ENCODE data around the gene HMGN5.

Gene HMGN5

GRCh38 chrX:81120258-81120935, 81.3 kb downstream of the HMGN5 start:
- DNase-seq: peak in 2 of 3 experiments; percentile 22 to 54

DNA sequence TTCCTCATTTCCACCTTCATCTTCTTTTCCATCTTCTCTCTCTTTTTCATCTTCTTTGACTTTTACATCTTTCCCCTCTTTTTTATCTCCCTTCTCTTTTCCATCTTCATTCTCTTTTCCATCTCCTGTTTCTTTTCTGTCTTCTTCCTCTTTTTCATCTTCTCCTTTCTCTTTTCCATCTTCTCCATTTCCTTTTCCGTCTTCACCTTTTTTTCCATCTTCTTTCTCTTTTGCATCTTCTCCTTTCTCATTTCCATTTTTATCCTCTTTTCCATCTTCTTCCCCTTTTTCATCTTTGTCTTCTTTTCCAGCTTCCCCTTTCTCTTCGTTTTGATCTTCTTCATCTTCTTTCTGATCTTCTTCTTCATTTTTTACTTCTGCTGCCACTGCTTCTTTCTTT, 87.0 kb downstream of the HMGN5 start:
- no peak for DNase-seq

GRCh38 chrX:81110286-81110685, 91.4 kb downstream of the HMGN5 start:
- DNase-seq: no peak

DNA sequence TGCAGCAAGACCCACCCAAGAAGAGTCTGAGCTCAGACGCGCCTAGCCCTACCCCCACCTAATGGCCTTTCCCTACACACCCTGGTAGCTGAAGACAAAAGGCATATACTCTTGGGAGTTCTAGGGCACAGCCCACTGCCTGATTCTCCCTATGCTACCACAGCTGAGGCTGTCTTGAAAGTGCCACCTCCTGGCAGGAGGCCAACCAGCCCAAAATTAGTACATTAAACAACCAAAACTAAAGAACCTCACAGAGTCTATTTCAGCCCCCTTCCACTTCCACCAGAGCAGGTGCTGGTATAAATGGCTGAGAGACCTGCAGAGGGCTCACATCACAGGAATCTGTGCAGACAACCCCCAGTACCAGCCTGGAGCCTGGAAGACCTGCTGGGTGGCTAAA, 119.1 kb downstream of the HMGN5 start:
- peak in 1 of 3 experiments; percentile 12 for DNase-seq

Measured in NCI-H1417 (cell line).